Hematopoietic multipotent progenitor cell treated with erythropoietin and hydrocortisone succinate and interleukin-3 and kit ligand, for 17 days (in vitro differentiated cells): ENCODE data around the gene KIAA1958.
"Not testable (repeated sequence)": the region's sequence is repeated elsewhere in the genome, so short reads cannot be mapped to it uniquely, and the experiment has no call there.

Experiments used
- DNase-seq: peaks from one replicate; pipeline ENCODE4 v3.0.0-alpha.2; 2015; ENCODE audit warnings: low spot score

Gene KIAA1958

GRCh38 chr9:112555101-112555643, 68.5 kb downstream of the KIAA1958 start:
- no peak for DNase-seq

- DNase-seq = no peak
These were observed 69.3 kb downstream of the KIAA1958 start for GRCh38 chr9:112555844-112556482.

- no peak for DNase-seq
These were observed 70.1 kb downstream of the KIAA1958 start for GRCh38 chr9:112556497-112557442.

- DNase-seq = no peak
These were observed 71.8 kb downstream of the KIAA1958 start for GRCh38 chr9:112558476-112558875.

- no peak for DNase-seq
These were observed 72.4 kb downstream of the KIAA1958 start for GRCh38 chr9:112558978-112559377.

- DNase-seq = peak; percentile 40
These were observed 73.2 kb downstream of the KIAA1958 start for GRCh38 chr9:112559629-112560413.

GRCh38 chr9:112562235-112562958, 75.8 kb downstream of the KIAA1958 start:
- DNase-seq = no peak

- DNase-seq = no peak
These were observed 82.6 kb downstream of the KIAA1958 start for GRCh38 chr9:112569186-112569585.

- no peak for DNase-seq
These were observed 84.1 kb downstream of the KIAA1958 start for GRCh38 chr9:112570671-112571167.

GRCh38 chr9:112571624-112572355, 85.2 kb downstream of the KIAA1958 start:
- DNase-seq = no peak

- DNase-seq = no peak
These were observed 85.8 kb downstream of the KIAA1958 start for GRCh38 chr9:112572416-112572815.

GRCh38 chr9:112574008-112574407, 87.4 kb downstream of the KIAA1958 start:
- no peak for DNase-seq

- DNase-seq = no peak
These were observed 88.5 kb downstream of the KIAA1958 start for GRCh38 chr9:112575107-112575506.

- no peak for DNase-seq
These were observed 95.0 kb downstream of the KIAA1958 start for GRCh38 chr9:112581469-112582176.

GRCh38 chr9:112582371-112583262, 96.0 kb downstream of the KIAA1958 start:
- DNase-seq = no peak

GRCh38 chr9:112586599-112587155, 100.0 kb downstream of the KIAA1958 start:
- DNase-seq = no peak

GRCh38 chr9:112591875-112592274, 105.2 kb downstream of the KIAA1958 start:
- not testable (repeated sequence) for DNase-seq

GRCh38 chr9:112599732-112600131, 113.1 kb downstream of the KIAA1958 start:
- no peak for DNase-seq

GRCh38 chr9:112601636-112602035, 115.0 kb downstream of the KIAA1958 start:
- DNase-seq = no peak
